Left ventricle myocardium inferior (tissue), 1 donor: ENCODE data around the gene DTX3L. TPM values are rescaled to one million over a fixed set of nuclear protein-coding genes. Genes with fewer than 3 reads are reported as not detected.
A peak's percentile ranks its signal among the peaks of the same experiment; 100 is the strongest.

Experiments
- DNase-seq: peaks from one replicate; pipeline ENCODE4 v3.0.0-alpha.2; 2020
- H3K27ac ChIP-seq: fragments of 200-600 bp; replicated peaks from 2 replicates; pipeline ENCODE4 v1.8.0; 2021
- H3K27me3 ChIP-seq: fragments of 200-600 bp; 2 replicates; pipeline ENCODE4 v1.8.0; 2021; ENCODE audit warnings: low read depth
- H3K36me3 ChIP-seq: fragments of 200-600 bp; 2 replicates; pipeline ENCODE4 v1.8.0; 2021
- H3K4me1 ChIP-seq: fragments of 200-600 bp; 2 replicates; pipeline ENCODE4 v1.8.0; 2021
- H3K4me3 ChIP-seq: fragments of 200-600 bp; 2 replicates; pipeline ENCODE4 v1.8.0; 2021; ENCODE audit warnings: mild to moderate bottlenecking, moderate library complexity
- H3K9me3 ChIP-seq: fragments of 200-600 bp; replicated peaks from 2 replicates; pipeline ENCODE4 v1.8.0; 2021
- intact Hi-C: fragments of 100-400 bp; cut with micrococcal nuclease; formaldehyde crosslinking; loops from one replicate; pipeline ENCODE4 v1.11.0; 2022
- total RNA-seq: library from RNA; stranded (reverse); fragmentation: NEBNext Ultra II Directional; extraction: Animal tissue kit (Norgen Biotek cat#: 25700); gene quantifications from one replicate; pipeline ENCODE4 v1.2.1, GENCODE V29; 2021
- TF ChIP-seq, protein P1 (sequence below): fragments of 200-600 bp; IDR thresholded peaks from 2 replicates; pipeline ENCODE4 v1.8.0; 2021; ENCODE audit warnings: antibody characterized with exemption, mild to moderate bottlenecking, borderline replicate concordance
- donor health status: DM: no; HTN: yes; CAD: no; lungs with severe emphysema.

DTX3L gene
- total RNA-seq, 1 donor from 2014 or later, result 13.6 TPM

DNA sequence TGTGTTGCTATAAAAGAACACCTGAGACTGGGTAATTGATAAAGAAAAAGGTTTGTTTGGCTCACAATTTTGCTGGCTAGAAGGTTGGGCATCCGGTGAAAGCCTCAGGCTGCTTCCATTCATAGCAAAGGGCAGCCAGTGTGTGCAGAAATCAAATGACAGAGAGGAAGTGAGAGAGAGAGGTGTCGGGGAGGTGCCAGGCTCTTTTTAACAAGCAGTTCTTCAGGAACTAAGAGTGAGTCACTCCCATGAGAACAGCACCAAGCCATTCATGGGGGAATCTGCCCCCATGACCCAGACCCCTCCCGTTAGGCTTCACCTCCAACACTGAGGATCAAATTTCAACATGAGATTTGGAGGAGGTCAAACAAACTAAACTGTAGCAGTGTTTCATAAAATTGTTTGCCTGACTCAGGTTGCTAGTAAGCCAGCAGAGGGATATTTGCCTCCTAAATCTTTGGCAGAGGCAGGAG lies 8.8 kb downstream of the DTX3L start:
- Histone ChIP-seq H3K27me3 (no peaks in the 10 kb centered on the region), H3K27ac (no peak overlapping the region), H3K4me3 (no peak overlapping the region), H3K4me1 (peaks cover 6% of the 10 kb centered on the region), H3K9me3 (no peaks in the 10 kb centered on the region), H3K36me3 (peaks cover 49% of the 10 kb centered on the region)
- TF ChIP-seq, protein P1, sequence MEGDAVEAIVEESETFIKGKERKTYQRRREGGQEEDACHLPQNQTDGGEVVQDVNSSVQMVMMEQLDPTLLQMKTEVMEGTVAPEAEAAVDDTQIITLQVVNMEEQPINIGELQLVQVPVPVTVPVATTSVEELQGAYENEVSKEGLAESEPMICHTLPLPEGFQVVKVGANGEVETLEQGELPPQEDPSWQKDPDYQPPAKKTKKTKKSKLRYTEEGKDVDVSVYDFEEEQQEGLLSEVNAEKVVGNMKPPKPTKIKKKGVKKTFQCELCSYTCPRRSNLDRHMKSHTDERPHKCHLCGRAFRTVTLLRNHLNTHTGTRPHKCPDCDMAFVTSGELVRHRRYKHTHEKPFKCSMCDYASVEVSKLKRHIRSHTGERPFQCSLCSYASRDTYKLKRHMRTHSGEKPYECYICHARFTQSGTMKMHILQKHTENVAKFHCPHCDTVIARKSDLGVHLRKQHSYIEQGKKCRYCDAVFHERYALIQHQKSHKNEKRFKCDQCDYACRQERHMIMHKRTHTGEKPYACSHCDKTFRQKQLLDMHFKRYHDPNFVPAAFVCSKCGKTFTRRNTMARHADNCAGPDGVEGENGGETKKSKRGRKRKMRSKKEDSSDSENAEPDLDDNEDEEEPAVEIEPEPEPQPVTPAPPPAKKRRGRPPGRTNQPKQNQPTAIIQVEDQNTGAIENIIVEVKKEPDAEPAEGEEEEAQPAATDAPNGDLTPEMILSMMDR, result no peak
- DNase-seq, result no peak
- intact Hi-C loops, result no loop called here

DNA sequence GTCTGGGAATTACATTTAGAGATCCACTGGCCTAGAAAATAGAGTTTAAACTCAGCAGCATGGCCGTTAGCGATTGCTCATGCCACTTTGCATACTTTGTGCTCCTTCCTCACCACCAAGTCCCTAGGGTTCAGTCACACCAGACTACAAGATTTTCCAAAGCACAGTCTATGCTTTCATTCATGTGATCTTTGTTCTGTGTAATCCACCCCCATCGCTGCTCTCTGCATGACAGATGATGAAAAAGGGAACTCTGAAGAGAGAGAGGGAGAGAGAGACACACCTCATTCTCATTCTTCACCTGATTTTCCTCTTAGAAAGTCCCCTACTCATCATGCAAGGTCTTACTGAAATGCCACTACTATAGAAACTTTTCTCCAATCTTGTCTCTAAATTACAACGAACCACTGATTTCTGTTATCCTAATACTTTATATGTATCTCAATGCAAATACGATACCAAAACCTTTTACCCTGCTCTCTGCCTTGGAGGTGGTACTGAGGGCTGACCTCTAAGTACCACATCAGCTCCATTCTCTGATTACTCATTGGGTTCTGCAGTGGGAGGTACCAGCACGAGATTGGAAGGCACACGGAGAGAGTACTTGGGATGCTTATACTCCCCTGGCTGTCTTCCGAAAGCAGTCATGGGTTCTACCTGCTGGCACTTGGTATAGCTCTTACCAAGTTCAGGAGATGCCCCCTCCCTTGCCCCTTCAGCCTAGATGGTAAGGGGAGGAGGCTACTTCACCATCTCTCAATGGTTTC lies 12.2 kb downstream of the DTX3L start:
- intact Hi-C loops, result no loop called here
- DNase-seq, result no peak
- H3K9me3 ChIP-seq, result peaks cover 6% of the 10 kb centered on the region
- TF ChIP-seq, protein P1, result no peak
- H3K27ac ChIP-seq, result no peak overlapping the region
- peaks cover 14% of the 10 kb centered on the region for H3K4me1 ChIP-seq
- no peak overlapping the region for H3K4me3 ChIP-seq
- H3K27me3 ChIP-seq, result no peaks in the 10 kb centered on the region
- peaks cover 20% of the 10 kb centered on the region for H3K36me3 ChIP-seq

DNA sequence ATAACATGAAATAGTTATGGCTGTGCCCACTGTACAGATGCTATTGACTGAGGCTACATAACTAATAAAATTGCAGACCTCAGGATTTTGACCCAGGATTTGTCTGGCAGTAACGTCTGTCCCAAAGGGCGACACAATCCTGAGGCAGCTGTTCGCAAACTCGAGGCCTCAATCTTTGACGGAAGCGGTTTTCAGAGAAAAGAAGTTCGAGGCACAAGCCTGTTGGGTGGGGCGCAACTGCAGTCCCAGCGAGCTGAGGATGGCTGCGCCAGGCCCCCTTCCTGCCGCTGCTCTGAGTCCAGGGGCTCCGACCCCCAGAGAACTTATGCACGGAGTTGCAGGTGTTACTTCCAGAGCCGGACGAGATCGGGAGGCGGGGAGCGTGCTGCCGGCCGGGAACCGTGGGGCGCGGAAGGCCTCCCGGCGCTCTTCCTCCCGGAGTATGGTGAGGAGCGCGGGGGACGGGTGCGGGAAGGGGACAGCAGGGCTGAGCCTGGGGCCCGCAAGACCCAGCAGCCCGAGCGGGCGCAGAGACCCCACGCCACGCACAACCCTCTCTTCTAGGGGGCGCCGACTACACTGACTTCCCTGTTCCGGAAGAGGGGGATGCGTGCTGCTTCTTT lies 13.4 kb downstream of the DTX3L start, which contains the start of gene PARP15:
TSS of gene PARP15 (plus strand) at position 242 of the 623 bp plus-strand sequence. CDS start at position 260, 18 bp downstream.
- TF ChIP-seq, protein P1, result no peak
- Histone ChIP-seq H3K9me3 (peaks cover 17% of the 10 kb centered on the region), H3K4me1 (peaks cover 14% of the 10 kb centered on the region), H3K27me3 (no peaks in the 10 kb centered on the region), H3K4me3 (peak within 1 kb of the TSS; percentile 70), H3K27ac (peak within 1 kb of the TSS; percentile 10), H3K36me3 (peaks cover 14% of the 10 kb centered on the region)
- no peak for DNase-seq
- intact Hi-C loops, result no loop called here

DNA sequence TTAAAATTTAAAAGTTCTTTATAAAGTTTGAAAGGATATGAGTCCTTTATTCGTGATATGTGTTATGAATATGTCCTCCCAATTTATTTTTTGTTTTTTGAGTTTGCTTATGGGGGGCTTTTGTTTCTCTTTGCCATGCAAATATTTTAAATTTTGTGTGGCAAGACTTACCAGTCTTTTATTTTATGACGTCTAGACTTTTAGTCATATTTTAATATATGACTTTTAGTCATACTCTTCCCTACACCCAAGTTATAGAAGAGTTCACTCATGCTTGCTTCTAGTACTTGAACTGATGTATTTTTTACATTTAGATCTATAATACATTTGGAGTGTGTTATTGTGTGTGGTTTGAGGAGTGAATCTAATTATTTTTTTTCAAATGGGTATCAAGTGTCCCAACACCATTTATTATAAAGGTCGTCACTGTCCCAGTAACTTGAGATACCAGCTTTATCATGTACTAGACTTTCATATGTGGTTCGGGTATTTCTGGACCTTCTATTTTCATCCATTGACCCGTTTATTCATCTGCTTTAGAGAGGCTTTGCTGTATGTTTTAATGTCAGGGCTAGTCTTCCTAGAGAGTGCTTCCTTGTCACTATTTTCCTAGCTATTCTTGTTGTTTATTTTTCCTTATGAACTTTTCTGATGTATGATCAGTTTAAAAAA lies 14.1 kb downstream of the DTX3L start:
- H3K4me1 ChIP-seq, result peaks cover 14% of the 10 kb centered on the region
- DNase-seq, result no peak
- intact Hi-C loops, result no loop called here
- TF ChIP-seq, protein P1, result no peak
- H3K9me3 ChIP-seq, result peaks cover 24% of the 10 kb centered on the region
- H3K27me3 ChIP-seq, result no peaks in the 10 kb centered on the region
- no peak overlapping the region for H3K27ac ChIP-seq
- peak overlapping the region; percentile 70 for H3K4me3 ChIP-seq
- H3K36me3 ChIP-seq, result peaks cover 10% of the 10 kb centered on the region

DNA sequence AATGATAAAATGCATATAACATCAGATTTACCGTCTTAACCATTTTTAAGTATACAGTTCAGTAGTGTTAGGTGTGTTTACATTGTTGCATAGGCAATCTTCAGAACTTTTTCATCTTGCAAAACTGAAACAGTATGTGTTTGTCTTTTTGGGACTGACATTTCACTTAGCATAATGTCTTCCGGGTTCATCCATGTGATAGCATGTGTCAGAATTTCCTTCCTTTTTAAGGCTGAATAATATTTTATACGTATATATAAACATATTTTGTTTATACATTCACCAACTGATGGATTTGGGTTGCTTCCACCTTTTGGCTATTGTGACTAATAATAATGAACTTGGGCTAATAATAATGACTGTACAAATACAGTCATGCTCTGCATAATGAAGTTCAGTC lies 16.3 kb downstream of the DTX3L start:
- Histone ChIP-seq H3K27ac (no peak overlapping the region), H3K27me3 (no peaks in the 10 kb centered on the region), H3K9me3 (peaks cover 35% of the 10 kb centered on the region), H3K4me3 (no peak overlapping the region), H3K36me3 (peaks cover 6% of the 10 kb centered on the region), H3K4me1 (peaks cover 14% of the 10 kb centered on the region)
- intact Hi-C loops, result no loop called here
- TF ChIP-seq, protein P1, result no peak
- no peak for DNase-seq
